ENCODE data around the gene TMEM128. TPM values are rescaled to one million over a fixed set of nuclear protein-coding genes. Genes with fewer than 3 reads are reported as not detected.

Gene TMEM128
- total RNA-seq, 1 experiment from 2014 or later, result 21.5 TPM

DNA sequence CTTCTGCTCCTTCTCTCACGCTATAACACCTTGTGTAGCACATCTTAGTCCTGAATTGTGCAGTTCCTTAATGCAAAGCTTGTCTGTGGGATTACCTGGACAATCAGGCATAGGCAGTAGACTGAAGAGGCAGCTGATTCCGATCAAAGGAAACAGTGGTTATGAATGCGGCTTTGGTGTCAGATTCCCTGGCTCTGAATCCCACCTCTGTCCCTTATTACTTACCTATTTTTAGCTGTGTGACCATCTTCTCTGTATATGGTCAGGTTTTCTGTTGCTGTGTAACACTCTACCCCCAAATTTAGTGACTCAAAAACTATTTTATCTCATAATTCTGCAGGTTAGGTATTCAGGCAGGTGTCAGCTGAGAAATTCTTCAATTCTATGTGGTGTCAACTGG is 45.3 kb upstream of the TMEM128 start:
- Histone ChIP-seq H3K4me1 (ENCODE audit: insufficient read depth, low read length) (no peaks in the 10 kb centered on the region), H3K4me2 (ENCODE audit: insufficient read depth, insufficient read length, low read length) (no peak overlapping the region), H3K23ac (ENCODE audit: insufficient read length, low read depth, low read length) (no peak overlapping the region), H2BK120ac (ENCODE audit: low read depth, low read length, poor library complexity, severe bottlenecking) (no peak overlapping the region), H4K20me1 (ENCODE audit: control insufficient read depth, insufficient read depth, insufficient read length) (no peaks in the 10 kb centered on the region), H3T11ph (ENCODE audit: low read length) (no peak overlapping the region), H4K5ac (ENCODE audit: insufficient read length, low read depth, low read length) (no peak overlapping the region), H3K14ac (ENCODE audit: insufficient read depth, low read length) (no peak overlapping the region), H2BK20ac (ENCODE audit: low read depth, low read length, poor library complexity, severe bottlenecking) (no peak overlapping the region), H3K9ac (ENCODE audit: extremely low read depth, insufficient read length, low read length) (no peak overlapping the region), H3K27me3 (ENCODE audit: insufficient read depth, low read length) (no peaks in the 10 kb centered on the region), H2BK12ac (ENCODE audit: insufficient read length, low read depth, low read length) (no peak overlapping the region), H3K18ac (ENCODE audit: insufficient read length, low read depth, low read length) (no peak overlapping the region), H3K23me2 (ENCODE audit: insufficient read length, low read depth, low read length, poor library complexity, severe bottlenecking) (peaks cover 8% of the 10 kb centered on the region), H3K27ac (ENCODE audit: insufficient read length, low read depth, low read length) (no peak overlapping the region), H3K79me2 (ENCODE audit: insufficient read depth, low read length) (peaks cover 16% of the 10 kb centered on the region), H3K9me3 (ENCODE audit: control insufficient read depth, low read depth, low read length) (no peaks in the 10 kb centered on the region), H3K79me1 (ENCODE audit: insufficient read depth, low read depth, low read length, poor library complexity, severe bottlenecking) (peaks cover 3% of the 10 kb centered on the region), H2AK5ac (ENCODE audit: insufficient read length, low read length) (no peak overlapping the region), H2AFZ (ENCODE audit: low read length) (no peak overlapping the region), H2BK15ac (ENCODE audit: low read depth, low read length) (no peak overlapping the region), H4K8ac (replicated peaks; ENCODE audit: insufficient read length, low read depth, low read length) (no peak overlapping the region), H2BK5ac (ENCODE audit: insufficient read length, low read length) (no peak overlapping the region), H4K91ac (ENCODE audit: insufficient read length, low read depth, low read length) (no peak overlapping the region), H3K56ac (ENCODE audit: insufficient read length, low read depth, low read length) (no peak overlapping the region), H3K4ac (ENCODE audit: low read depth, low read length) (no peak overlapping the region)
- Mint-ChIP-seq H3K27ac (no peak overlapping the region), H3K4me1 (peaks cover 20 to 21% of the 10 kb centered on the region in 2 experiments), H3K9me3 (peaks cover 0 to 6% of the 10 kb centered on the region in 2 experiments; a peak in 3 of 5 replicates), H3K4me3 (no peak overlapping the region), H3K36me3 (ENCODE audit: insufficient read depth in 1 of 3, low read depth in 3 of 3) (peaks cover 3 to 12% (median 10%) of the 10 kb centered on the region in 3 experiments; a peak in 5 of 7 replicates), H3K27me3 (ENCODE audit: low read depth) (no peaks in the 10 kb centered on the region; the same call in 1 of the 2 replicates)
- no CpG with 5 or more reads among the region's 3 CpGs for WGBS (ENCODE audit: extremely low coverage, insufficient read length, low lambda C conversion rate)
- TF ChIP-seq, protein P1, sequence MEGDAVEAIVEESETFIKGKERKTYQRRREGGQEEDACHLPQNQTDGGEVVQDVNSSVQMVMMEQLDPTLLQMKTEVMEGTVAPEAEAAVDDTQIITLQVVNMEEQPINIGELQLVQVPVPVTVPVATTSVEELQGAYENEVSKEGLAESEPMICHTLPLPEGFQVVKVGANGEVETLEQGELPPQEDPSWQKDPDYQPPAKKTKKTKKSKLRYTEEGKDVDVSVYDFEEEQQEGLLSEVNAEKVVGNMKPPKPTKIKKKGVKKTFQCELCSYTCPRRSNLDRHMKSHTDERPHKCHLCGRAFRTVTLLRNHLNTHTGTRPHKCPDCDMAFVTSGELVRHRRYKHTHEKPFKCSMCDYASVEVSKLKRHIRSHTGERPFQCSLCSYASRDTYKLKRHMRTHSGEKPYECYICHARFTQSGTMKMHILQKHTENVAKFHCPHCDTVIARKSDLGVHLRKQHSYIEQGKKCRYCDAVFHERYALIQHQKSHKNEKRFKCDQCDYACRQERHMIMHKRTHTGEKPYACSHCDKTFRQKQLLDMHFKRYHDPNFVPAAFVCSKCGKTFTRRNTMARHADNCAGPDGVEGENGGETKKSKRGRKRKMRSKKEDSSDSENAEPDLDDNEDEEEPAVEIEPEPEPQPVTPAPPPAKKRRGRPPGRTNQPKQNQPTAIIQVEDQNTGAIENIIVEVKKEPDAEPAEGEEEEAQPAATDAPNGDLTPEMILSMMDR (conservative IDR thresholded peaks at IDR 0.05), result no peak
- no peak for DNase-seq
